AG09309 (cell line): ENCODE results near the gene PRKAG2.

ENCODE experiments used
- DNase-seq: peaks from one replicate; pipeline ENCODE4 v3.0.0-alpha.2; 2010; ENCODE audit warnings: low read depth
- H3K4me3 ChIP-seq: 2 replicates; pipeline ENCODE4 v1.5.1; 2011; ENCODE audit warnings: mild to moderate bottlenecking, low read depth, low read length, moderate library complexity; ENCODE audit not compliant: control insufficient read depth
- TF ChIP-seq, protein P1 (sequence below): IDR thresholded peaks from 2 replicates; pipeline ENCODE4 v1.5.1; 2011; ENCODE audit warnings: mild to moderate bottlenecking, low read depth, low read length, inconsistent platforms; ENCODE audit not compliant: insufficient read depth, control insufficient read depth; ENCODE audit errors: missing control alignments

PRKAG2 gene

DNA sequence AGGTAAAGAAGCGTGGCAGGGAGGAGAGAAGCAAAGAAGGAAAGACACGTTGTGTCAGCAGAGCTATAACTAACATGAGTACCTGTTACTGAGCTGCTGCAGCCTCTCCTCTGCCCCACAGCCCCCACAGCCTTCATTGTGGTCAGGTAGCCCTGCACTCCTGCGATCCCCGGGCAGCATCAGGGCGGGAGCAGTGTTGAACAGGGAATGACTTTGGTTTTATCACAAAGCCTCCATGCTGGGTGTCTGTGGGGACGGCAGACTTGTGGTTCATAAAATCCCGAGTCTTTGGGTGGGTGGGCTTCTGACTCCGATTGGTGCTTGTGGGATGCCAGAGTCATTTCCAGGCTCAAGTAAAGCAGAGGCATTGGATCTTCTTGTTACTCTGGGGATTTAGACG, 14.8 kb upstream of the PRKAG2 start:
- TF ChIP-seq, protein P1, sequence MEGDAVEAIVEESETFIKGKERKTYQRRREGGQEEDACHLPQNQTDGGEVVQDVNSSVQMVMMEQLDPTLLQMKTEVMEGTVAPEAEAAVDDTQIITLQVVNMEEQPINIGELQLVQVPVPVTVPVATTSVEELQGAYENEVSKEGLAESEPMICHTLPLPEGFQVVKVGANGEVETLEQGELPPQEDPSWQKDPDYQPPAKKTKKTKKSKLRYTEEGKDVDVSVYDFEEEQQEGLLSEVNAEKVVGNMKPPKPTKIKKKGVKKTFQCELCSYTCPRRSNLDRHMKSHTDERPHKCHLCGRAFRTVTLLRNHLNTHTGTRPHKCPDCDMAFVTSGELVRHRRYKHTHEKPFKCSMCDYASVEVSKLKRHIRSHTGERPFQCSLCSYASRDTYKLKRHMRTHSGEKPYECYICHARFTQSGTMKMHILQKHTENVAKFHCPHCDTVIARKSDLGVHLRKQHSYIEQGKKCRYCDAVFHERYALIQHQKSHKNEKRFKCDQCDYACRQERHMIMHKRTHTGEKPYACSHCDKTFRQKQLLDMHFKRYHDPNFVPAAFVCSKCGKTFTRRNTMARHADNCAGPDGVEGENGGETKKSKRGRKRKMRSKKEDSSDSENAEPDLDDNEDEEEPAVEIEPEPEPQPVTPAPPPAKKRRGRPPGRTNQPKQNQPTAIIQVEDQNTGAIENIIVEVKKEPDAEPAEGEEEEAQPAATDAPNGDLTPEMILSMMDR, result no peak
- H3K4me3 ChIP-seq, result no peak overlapping the region
- DNase-seq, result no peak

DNA sequence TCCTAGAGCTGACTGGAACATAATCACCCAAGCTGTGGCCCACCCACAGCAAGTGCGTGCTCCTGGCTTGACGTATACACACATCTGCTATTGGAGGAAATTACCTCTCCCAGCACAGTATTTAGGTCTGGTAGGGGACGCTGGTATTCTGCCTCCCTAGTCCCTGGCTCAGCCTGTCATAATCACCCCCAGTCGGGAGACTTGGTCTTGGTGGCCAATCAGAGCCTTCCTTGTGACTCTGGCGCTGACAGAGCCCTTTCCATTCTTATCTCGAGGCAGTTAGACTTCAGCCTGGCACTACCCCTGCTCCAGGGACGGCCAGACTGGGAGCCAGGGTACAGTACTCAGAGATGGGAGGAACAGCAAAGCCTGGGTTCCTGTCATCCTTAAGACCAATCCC, 14.3 kb upstream of the PRKAG2 start:
- no peak for DNase-seq
- H3K4me3 ChIP-seq, result no peak overlapping the region
- TF ChIP-seq, protein P1, result no peak

DNA sequence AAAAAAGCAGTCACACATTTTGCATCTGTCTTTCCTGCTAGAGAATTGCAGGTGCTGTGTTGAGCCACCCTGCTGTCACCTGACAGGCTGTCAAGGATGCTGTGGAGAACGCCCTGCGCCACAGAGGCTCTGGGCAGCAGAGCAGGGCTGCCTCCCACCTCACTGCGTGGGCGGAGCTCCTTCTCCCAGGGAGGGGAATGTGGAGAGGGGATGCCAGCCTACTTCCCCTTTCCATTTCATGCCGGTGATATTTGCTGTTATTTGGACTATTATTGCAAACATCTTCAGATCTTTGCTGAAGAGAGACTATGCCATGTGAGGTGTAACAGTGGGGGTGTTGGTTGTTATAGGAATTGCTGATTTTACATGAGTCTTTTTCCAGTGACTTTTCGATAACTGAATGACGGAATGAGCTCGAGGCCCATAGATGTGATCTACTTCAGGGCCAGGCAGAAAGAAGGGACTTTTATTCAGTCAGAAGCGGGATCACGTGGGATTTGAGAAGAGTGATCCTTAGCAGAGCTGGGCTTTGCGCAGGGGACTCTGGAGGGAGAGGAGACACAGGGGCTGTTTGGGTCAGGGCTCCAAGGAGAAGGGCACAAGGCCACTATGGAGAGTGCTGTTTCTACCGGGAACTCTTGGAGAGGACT, 13.6 kb upstream of the PRKAG2 start:
- TF ChIP-seq, protein P1, result no peak
- no peak for DNase-seq
- no peak overlapping the region for H3K4me3 ChIP-seq

DNA sequence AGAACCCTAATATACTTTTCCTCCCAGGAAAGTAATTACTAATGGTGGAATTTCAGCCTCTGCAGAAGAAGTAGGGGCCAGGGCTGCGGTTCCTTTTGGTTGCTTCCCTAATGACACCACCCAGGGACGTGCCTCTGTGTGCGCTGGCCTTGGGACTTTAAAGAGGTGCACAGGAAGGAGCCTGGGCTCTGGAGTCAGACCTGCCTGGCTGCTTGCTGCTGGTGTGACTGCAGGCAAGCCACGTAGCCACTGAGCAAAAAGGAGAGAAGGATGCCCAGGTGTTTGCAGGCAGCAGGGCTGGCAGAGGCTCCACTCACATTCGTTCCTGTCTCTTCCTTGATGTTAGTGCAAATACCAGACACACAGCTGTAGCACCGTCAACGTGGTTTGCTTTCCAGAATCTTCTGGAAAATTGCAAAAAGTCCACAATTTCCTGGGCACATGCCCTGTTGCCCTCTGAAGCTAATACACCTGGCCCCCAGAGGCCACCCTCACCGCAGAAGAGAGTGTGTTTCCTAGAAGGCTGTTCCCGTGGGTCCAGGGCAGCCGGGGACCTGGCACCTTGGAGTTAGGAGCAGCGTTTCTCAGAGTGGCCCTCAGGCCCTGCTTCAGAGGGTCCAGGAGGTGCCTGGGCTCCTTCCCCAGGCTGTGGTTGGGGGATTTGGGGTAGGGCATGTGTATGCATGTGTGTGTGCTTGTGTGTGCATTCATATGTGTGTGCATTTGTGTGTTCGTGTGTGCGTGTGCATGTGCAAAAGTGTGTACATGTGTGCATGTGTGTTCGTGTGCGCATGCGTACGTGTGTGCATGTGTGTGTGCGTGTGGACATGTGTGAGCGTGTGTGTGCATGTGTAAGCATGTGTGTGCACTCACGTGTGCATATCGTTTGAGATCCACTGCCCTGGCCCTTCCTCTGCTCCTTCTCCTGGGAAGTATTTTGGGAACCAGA, 12.8 kb upstream of the PRKAG2 start:
- TF ChIP-seq, protein P1, result no peak
- no peak overlapping the region for H3K4me3 ChIP-seq
- no peak for DNase-seq

DNA sequence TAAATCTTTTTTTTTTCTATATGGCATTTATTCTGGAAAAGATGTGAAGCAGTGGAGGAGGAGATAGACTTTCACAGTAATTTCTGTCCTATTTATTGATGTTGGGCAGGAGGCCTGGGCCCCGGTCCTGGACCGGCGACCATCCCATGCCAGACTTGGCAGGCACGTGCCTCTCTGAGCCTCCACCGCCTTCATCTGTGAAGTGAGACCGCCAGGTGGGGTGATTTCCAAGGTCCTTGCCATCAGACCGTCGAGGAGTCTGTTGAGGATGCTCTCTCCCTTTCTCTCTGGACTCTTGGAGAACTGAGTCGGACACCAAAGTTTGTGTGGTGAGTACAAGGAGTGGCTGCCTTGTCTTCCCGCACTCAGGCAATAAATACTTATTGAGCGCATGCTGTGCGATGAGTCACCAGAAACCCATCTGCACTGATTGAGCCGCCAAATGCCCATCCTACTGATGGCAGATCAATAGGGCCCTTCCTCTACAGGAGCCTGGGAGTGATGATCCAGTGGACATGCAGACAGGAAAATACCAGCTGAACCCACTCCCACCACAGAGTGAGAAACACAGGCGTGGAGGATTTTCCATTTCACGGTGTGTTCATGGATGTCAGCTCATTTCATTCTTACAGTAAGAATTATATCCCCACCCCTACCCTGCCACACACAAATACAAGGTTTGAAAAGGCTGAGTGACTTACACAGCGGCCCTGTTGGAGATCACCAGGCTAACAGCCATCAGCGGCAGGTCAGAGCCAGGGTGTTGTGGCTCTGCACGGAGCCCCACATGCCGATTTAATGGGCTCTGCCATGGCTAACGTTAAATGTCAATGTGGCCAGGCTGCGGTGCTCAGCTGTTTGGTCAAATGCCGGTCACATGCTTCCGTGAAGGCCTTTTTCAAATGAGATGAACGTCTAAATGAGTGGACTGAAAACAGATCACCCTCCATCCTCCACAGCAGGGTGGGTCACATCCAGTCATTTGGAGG, 11.5 kb upstream of the PRKAG2 start:
- TF ChIP-seq, protein P1, result no peak
- no peak overlapping the region for H3K4me3 ChIP-seq
- DNase-seq, result no peak

DNA sequence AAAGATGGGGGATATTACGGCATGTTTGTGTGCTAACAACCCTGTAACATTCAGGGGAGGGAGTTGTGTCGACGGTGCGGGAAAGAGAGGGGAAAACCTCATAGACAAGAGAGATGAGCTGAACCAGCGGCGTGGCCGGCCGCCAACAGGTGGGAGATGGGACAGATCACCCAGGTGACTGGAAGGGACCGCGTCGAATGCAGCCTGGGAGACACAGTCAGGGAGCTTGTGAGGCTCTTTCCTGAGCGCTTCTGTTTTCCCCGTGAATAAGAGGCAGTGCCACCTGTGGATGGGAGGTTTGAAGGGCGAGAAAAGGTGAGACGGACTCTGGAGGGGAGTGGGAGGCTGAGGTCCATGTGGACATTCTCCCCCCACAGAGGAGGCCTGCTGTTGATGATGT, 9.9 kb upstream of the PRKAG2 start:
- DNase-seq, result no peak
- no peak overlapping the region for H3K4me3 ChIP-seq
- TF ChIP-seq, protein P1, result no peak
